A549 treated with GW870086 at 1 μM for 4 hours (cell line): ENCODE measurements around the gene KRT72. TPM values are rescaled to one million over a fixed set of nuclear protein-coding genes. Genes with fewer than 3 reads are reported as not detected.

Experiments used
- total RNA-seq: library from RNA; stranded (reverse); fragments of 200-300 nt; extraction: Qiagen RNA extraction; gene quantifications from 5 replicates; pipeline ENCODE4 v1.2.3, GENCODE V29; 2022; ENCODE audit warnings: low read depth

The KRT72 gene
- not detected in 5 replicates for total RNA-seq

DNA sequence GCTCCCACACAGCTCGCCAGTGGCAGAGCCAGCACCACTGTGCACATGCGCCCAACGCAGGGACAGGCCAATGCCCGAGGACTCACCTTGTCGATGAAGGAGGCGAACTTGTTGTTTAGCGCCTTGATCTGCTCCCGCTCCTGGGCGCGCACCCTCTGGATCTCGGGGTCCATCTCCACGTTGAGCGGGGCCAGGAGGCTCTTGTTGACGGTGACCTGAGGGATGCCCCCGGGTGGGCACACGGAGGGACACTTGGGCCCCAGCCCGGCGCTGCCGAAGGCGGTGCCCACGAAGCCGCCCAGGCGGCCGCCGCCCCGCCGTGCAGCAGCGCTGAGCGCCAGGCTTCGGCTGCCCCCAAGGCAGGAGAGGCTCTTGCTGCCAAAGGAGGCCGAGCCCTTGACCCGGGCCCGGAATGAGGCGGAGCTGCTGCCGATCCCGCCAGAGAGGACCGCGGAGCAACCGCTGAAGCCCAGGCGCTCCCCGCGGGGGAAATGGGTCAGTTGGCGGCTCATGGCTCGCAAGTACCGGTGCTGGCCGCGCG, at the start of gene KRT72:
Gene KRT72, minus strand, starts transcription at position 523 of the 541 bp plus-strand sequence. Its CDS starts 11 bp downstream, at position 512.

DNA sequence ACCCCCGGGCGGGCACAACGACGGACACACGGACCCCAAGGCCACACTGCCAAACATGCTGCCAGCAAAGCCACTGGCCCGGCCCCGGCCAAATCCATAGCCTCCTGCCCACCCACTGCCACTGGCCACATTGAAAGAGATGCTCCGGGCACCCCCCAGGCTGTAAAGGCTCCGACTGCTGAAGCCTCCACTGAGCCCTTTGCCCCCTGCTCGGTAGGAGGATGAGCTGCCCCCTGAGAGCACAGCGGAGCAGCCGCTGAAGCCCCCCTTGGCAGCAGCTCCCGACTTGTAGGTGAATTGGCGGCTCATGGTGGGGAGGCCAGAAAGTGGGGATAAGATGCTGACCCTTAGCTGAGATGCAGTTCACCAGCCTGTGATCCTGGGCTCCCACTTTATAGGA, 17.0 kb upstream of the KRT72 start, which contains the start of gene KRT73:
Gene KRT73, minus strand, starts transcription at position 344 of the 400 bp plus-strand sequence. Its CDS starts 35 bp downstream, at position 309.

DNA sequence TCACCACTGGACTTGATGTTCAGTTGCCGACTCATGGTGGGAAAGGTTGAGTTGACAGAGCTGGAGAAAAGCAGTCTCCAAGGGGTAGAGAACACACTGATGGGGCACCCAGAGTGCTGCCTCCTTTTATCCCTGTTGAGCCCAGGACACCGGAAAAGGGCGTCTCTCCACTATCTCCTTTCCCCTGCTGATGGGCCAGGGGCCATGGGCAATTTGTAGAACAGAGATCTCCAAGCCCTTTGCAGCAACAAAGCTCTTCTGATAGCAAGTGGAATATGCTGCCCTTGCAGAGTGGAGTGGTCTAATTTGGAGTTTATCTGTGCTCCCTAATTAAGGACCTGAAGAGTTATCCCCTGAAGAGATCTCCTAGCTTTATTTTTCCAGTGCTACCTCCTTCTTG, 27.5 kb downstream of the KRT72 start, which contains the start of gene KRT74:
Gene KRT74, minus strand, starts transcription at position 101 of the 400 bp plus-strand sequence. Its CDS starts 66 bp downstream, at position 35.

DNA sequence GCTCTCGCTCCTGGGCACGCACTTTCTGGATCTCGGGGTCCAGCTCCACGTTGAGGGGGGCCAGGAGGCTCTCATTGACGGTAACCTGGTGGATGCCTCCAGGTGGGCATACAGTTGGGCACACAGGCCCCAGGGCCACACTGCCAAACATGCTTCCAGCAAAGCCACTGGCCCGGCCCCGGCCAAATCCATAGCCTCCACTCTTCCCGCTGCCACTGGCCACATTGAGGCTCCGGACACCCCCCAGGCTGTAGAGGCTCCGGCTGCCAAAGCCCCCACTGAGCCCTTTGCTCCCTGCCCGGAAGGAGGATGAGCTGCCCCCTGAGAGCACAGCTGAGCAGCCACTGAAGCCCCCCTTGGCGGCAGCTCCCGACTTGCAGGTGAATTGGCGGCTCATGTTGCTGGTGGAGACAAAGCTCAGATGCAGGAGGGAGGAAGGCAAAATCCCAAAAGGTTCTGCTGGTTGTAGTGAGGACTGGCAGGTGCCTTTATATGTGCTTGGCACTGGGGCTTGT, 48.5 kb downstream of the KRT72 start, which contains the start of gene KRT71:
Gene KRT71, minus strand, starts transcription at position 465 of the 515 bp plus-strand sequence. Its CDS starts 68 bp downstream, at position 397.

Other genes starting within 250 kb of the KRT72 start
- not detected in 5 replicates for gene KRT85, start 234.0 kb downstream of the KRT72 start, total RNA-seq
- not detected in 5 replicates for gene KRT84, start 215.8 kb downstream of the KRT72 start, total RNA-seq
- gene KRT82, start 195.1 kb downstream of the KRT72 start, total RNA-seq = not detected in 5 replicates
- gene KRT75, start 167.1 kb downstream of the KRT72 start, total RNA-seq = 0.08 to 0.26 TPM (median 0.10 TPM) in 5 replicates
- gene KRT6B, start 149.3 kb downstream of the KRT72 start, total RNA-seq = 0.06 to 0.09 TPM in 2 of 5 replicates, not detected in the others
- not detected in 5 replicates for gene KRT6C, start 127.7 kb downstream of the KRT72 start, total RNA-seq
- gene KRT6A, start 108.2 kb downstream of the KRT72 start, total RNA-seq = 5.6 to 6.8 TPM (median 6.6 TPM) in 5 replicates
- 0.24 to 0.66 TPM (median 0.49 TPM) in 5 replicates for gene KRT5, start 81.1 kb downstream of the KRT72 start, total RNA-seq
- not detected in 5 replicates for gene KRT71, start 48.3 kb downstream of the KRT72 start, total RNA-seq
- gene KRT74, start 27.6 kb downstream of the KRT72 start, total RNA-seq = not detected in 5 replicates
- gene KRT73, start 17.1 kb upstream of the KRT72 start, total RNA-seq = not detected in 5 replicates
- not detected in 5 replicates for gene KRT2, start 50.7 kb upstream of the KRT72 start, total RNA-seq
- gene KRT1, start 78.9 kb upstream of the KRT72 start, total RNA-seq = not detected in 5 replicates
- gene KRT77, start 102.1 kb upstream of the KRT72 start, total RNA-seq = not detected in 5 replicates
- not detected in 5 replicates for gene KRT76, start 175.9 kb upstream of the KRT72 start, total RNA-seq
- 0.05 to 0.11 TPM (median 0.07 TPM) in 5 replicates for gene KRT3, start 194.7 kb upstream of the KRT72 start, total RNA-seq
- 1.9 to 3.9 TPM (median 2.7 TPM) in 5 replicates for gene KRT4, start 212.7 kb upstream of the KRT72 start, total RNA-seq
- 0.09 to 0.20 TPM in 2 of 5 replicates, not detected in the others for gene KRT79, start 232.8 kb upstream of the KRT72 start, total RNA-seq
- gene KRT78, start 247.5 kb upstream of the KRT72 start, total RNA-seq = 0.06 to 0.25 TPM in 2 of 5 replicates, not detected in the others